IMR-90 (cell line): Measurements from ENCODE around the gene CACNA2D1. TPM values are rescaled to one million over a fixed set of nuclear protein-coding genes. Genes with fewer than 3 reads are reported as not detected.

Experiments used
- ATAC-seq: fragments of 200-7000 bp; cut with Tn5 transposase; 2 replicates; pipeline ENCODE4 v1.9.1; 2020; ENCODE audit warnings: low read depth, mild to moderate bottlenecking, moderate library complexity
- BruUV-seq: library from RNA; stranded (reverse); fragments of 400-500 nt; replicated peaks from 2 replicates; lab custom pipeline; 2021; lab: Mats Ljungman, UMichigan
- CTCF ChIA-PET: fragments of 300-600 bp; formaldehyde crosslinking; extraction: SDS; loops from one replicate; lab custom pipeline; 2021; ENCODE audit warnings: antibody characterized with exemption; lab: Yijun Ruan, JAX
- POLR2A ChIA-PET: fragments of 300-600 bp; sonication (Branson Sonifier 250); formaldehyde crosslinking; loops from one replicate; lab custom pipeline; 2022; ENCODE audit warnings: antibody characterized with exemption; ENCODE audit not compliant: unreplicated experiment; lab: Charles Lee
- DNase-seq: peaks from one replicate; pipeline ENCODE4 v3.0.0; 2013
- H2AFZ ChIP-seq: replicated peaks from 2 replicates; pipeline ENCODE3; 2013; ENCODE audit warnings: low read length, mild to moderate bottlenecking; ENCODE audit not compliant: poor library complexity
- H2AK5ac ChIP-seq: 2 replicates; pipeline ENCODE4 v1.6.1; 2013; ENCODE audit warnings: low read depth, low read length, inconsistent platforms
- H2AK9ac ChIP-seq: replicated peaks from 2 replicates; pipeline ENCODE3; 2013; ENCODE audit warnings: mild to moderate bottlenecking, low read depth, low read length, moderate library complexity; ENCODE audit not compliant: poor library complexity
- H2BK120ac ChIP-seq: 2 replicates; pipeline ENCODE4 v1.6.1; 2013; ENCODE audit warnings: low read depth, low read length, inconsistent platforms
- H2BK15ac ChIP-seq: 3 replicates; pipeline ENCODE4 v1.6.1; 2013; ENCODE audit warnings: low read depth, low read length, inconsistent platforms
- H2BK20ac ChIP-seq: 2 replicates; pipeline ENCODE4 v1.6.1; 2013; ENCODE audit warnings: low read depth, mild to moderate bottlenecking, inconsistent platforms, low read length, moderate library complexity
- H2BK5ac ChIP-seq: 2 replicates; pipeline ENCODE4 v1.6.1; 2013; ENCODE audit warnings: mild to moderate bottlenecking, low read depth, low read length, inconsistent platforms; ENCODE audit not compliant: poor library complexity, severe bottlenecking
- H3K14ac ChIP-seq: replicated peaks from 2 replicates; pipeline ENCODE4 v1.6.1; 2013; ENCODE audit warnings: low read depth, low read length, inconsistent platforms
- H3K18ac ChIP-seq: 2 replicates; pipeline ENCODE4 v1.6.1; 2013; ENCODE audit warnings: low read depth, low read length, control low read depth
- H3K23ac ChIP-seq: 2 replicates; pipeline ENCODE4 v1.6.1; 2013; ENCODE audit warnings: low read depth, low read length, inconsistent platforms
- H3K27ac ChIP-seq: 2 replicates; pipeline ENCODE4 v1.5.1; 2013; ENCODE audit warnings: mild to moderate bottlenecking, control low read depth, low read length; ENCODE audit not compliant: insufficient read depth
- H3K27me3 ChIP-seq: 2 replicates; pipeline ENCODE4 v1.6.1; 2013; ENCODE audit warnings: low read length; ENCODE audit not compliant: control insufficient read depth, insufficient read depth
- H3K36me3 ChIP-seq: 2 replicates; pipeline ENCODE4 v1.6.1; 2013; ENCODE audit warnings: low read length, mixed read lengths; ENCODE audit not compliant: control insufficient read depth, insufficient read depth
- H3K4ac ChIP-seq: 2 replicates; pipeline ENCODE4 v1.6.1; 2013; ENCODE audit warnings: low read depth, low read length, inconsistent platforms
- H3K4me1 ChIP-seq: 2 replicates; pipeline ENCODE4 v1.6.1; 2013; ENCODE audit warnings: low read length, mixed read lengths; ENCODE audit not compliant: control insufficient read depth, insufficient read depth
- H3K4me2 ChIP-seq: 2 replicates; pipeline ENCODE4 v1.6.1; 2013; ENCODE audit warnings: low read depth, mild to moderate bottlenecking, control low read depth, low read length, moderate library complexity
- H3K4me3 ChIP-seq: 2 replicates; pipeline ENCODE4 v1.5.1; 2013; ENCODE audit warnings: low read depth, mild to moderate bottlenecking, control low read depth, low read length, moderate library complexity; ENCODE audit not compliant: insufficient read depth
- H3K56ac ChIP-seq: 2 replicates; pipeline ENCODE4 v1.6.1; 2013; ENCODE audit warnings: low read length, inconsistent platforms; ENCODE audit not compliant: insufficient read depth; ENCODE audit errors: extremely low read depth
- H3K79me1 ChIP-seq, 2 experiments: 2 replicates each; pipeline ENCODE4 v1.6.1; 2013; ENCODE audit warnings: low read length in 2 of 2, inconsistent platforms in 1 of 2, low read depth in 1 of 2
- H3K9ac ChIP-seq: 2 replicates; pipeline ENCODE4 v1.6.1; 2013; ENCODE audit warnings: low read depth, low read length, control low read depth
- H3K9me1 ChIP-seq: 2 replicates; pipeline ENCODE4 v1.6.1; 2013; ENCODE audit warnings: low read length, inconsistent platforms; ENCODE audit not compliant: insufficient read depth
- H3K9me3 ChIP-seq: 2 replicates; pipeline ENCODE4 v1.6.1; 2013; ENCODE audit warnings: low read length; ENCODE audit not compliant: control insufficient read depth, insufficient read depth
- H4K20me1 ChIP-seq: 2 replicates; pipeline ENCODE4 v1.6.1; 2013; ENCODE audit warnings: low read length, inconsistent platforms; ENCODE audit not compliant: insufficient read depth
- H4K5ac ChIP-seq: 2 replicates; pipeline ENCODE4 v1.6.1; 2013; ENCODE audit warnings: mild to moderate bottlenecking, low read depth, low read length, control low read depth
- H4K8ac ChIP-seq, 2 experiments: 2 replicates each; pipeline ENCODE4 v1.6.1; 2013; ENCODE audit warnings: low read depth in 2 of 2, low read length in 2 of 2, control low read depth in 1 of 2, inconsistent platforms in 1 of 2
- H4K91ac ChIP-seq: 2 replicates; pipeline ENCODE4 v1.6.1; 2013; ENCODE audit warnings: low read depth, low read length, inconsistent platforms; ENCODE audit not compliant: insufficient read depth
- BHLHE40 ChIP-seq: fragments of 150-350 bp; IDR thresholded peaks from 2 replicates; pipeline ENCODE4 v1.6.1; 2016; ENCODE audit warnings: mild to moderate bottlenecking, low read depth, low read length
- CEBPB ChIP-seq: IDR thresholded peaks from 2 replicates; pipeline ENCODE4 v1.6.1; 2012; ENCODE audit warnings: low read depth, low read length, improper control_type of control experiment
- CHD1 ChIP-seq: IDR thresholded peaks from 2 replicates; pipeline ENCODE4 v1.6.1; 2012; ENCODE audit warnings: low read depth, low read length, improper control_type of control experiment
- CTCF ChIP-seq: conservative IDR thresholded peaks from 2 replicates; pipeline ENCODE4 v1.5.1; 2012; ENCODE audit warnings: mild to moderate bottlenecking, low read depth, low read length, improper control_type of control experiment
- ELK1 ChIP-seq: fragments of 150-350 bp; IDR thresholded peaks from 2 replicates; pipeline ENCODE4 v1.6.1; 2016; ENCODE audit warnings: low read depth, mild to moderate bottlenecking, low read length, moderate library complexity, borderline replicate concordance
- FOS ChIP-seq: fragments of 150-350 bp; IDR thresholded peaks from 2 replicates; pipeline ENCODE4 v1.6.1; 2016; ENCODE audit warnings: low read depth, low read length
- MAFK ChIP-seq: IDR thresholded peaks from 2 replicates; pipeline ENCODE4 v1.6.1; 2012; ENCODE audit warnings: low read depth, low read length, improper control_type of control experiment
- MAZ ChIP-seq: IDR thresholded peaks from 2 replicates; pipeline ENCODE4 v1.6.1; 2012; ENCODE audit warnings: low read depth, mild to moderate bottlenecking, low read length, improper control_type of control experiment, moderate library complexity, borderline replicate concordance
- MXI1 ChIP-seq: IDR thresholded peaks from 2 replicates; pipeline ENCODE4 v1.6.1; 2012; ENCODE audit warnings: low read depth, mild to moderate bottlenecking, low read length, moderate library complexity, borderline replicate concordance
- NFE2L2 ChIP-seq: fragments of 150-350 bp; IDR thresholded peaks from 2 replicates; pipeline ENCODE4 v1.6.1; 2016; ENCODE audit warnings: low read depth, mild to moderate bottlenecking, low read length
- POLR2A ChIP-seq: IDR thresholded peaks from 2 replicates; pipeline ENCODE4 v1.6.1; 2012; ENCODE audit warnings: mild to moderate bottlenecking, low read depth, low read length
- RAD21 ChIP-seq: IDR thresholded peaks from 2 replicates; pipeline ENCODE4 v1.6.1; 2012; ENCODE audit warnings: low read length, improper control_type of control experiment
- RCOR1 ChIP-seq: IDR thresholded peaks from 2 replicates; pipeline ENCODE4 v1.6.1; 2012; ENCODE audit warnings: mild to moderate bottlenecking, low read length, improper control_type of control experiment; ENCODE audit not compliant: insufficient replicate concordance
- RFX5 ChIP-seq: IDR thresholded peaks from 2 replicates; pipeline ENCODE4 v1.8.0; 2012; ENCODE audit warnings: low read depth, mild to moderate bottlenecking, low read length, moderate library complexity
- SMC3 ChIP-seq: fragments of 150-350 bp; IDR thresholded peaks from 2 replicates; pipeline ENCODE4 v1.6.1; 2016; ENCODE audit warnings: low read depth, mild to moderate bottlenecking, antibody characterized with exemption, low read length, moderate library complexity
- dilution Hi-C: fragments of 300-500 bp; cut with HindIII; formaldehyde crosslinking; loops from one replicate; pipeline ENCODE4 v1.14.3; 2018; ENCODE audit warnings: low sequenced_read_pairs; ENCODE audit not compliant: unreplicated experiment
- in situ Hi-C: fragments of 300-500 bp; cut with MboI; formaldehyde crosslinking; loops from 3 replicates; pipeline ENCODE4 v1.14.3; 2019; ENCODE audit warnings: low sequenced_read_pairs, inconsistent platforms, mixed read lengths
- intact Hi-C: fragments of 100-400 bp; cut with micrococcal nuclease; formaldehyde crosslinking; loops from 2 replicates; pipeline ENCODE4 v1.10.0; 2022
- polyA plus RNA-seq, 3 experiments: library from polyadenylated mRNA; depleted of rRNA; stranded (reverse); fragments of >200 nt; gene quantifications; 2 replicates each; pipeline ENCODE4 v1.2.3, GENCODE V29; 2012; ENCODE audit warnings: low replicate concordance in 1 of 3
- total RNA-seq: library from RNA; depleted of rRNA; stranded (reverse); fragments of >200 nt; gene quantifications from 2 replicates; pipeline ENCODE4 v1.2.3, GENCODE V29; 2012
- TF ChIP-seq, protein P1 (sequence below): fragments of 150-350 bp; IDR thresholded peaks from 2 replicates; pipeline ENCODE4 v1.6.1; 2017; ENCODE audit warnings: mild to moderate bottlenecking, antibody characterized with exemption, low read length, low read depth

The CACNA2D1 gene
- total and polyA plus RNA-seq, 2 of the 4 experiments (the other 2 are of a cell fraction): 5.8 to 21.9 TPM

GRCh38 chr7:82129091-82129490, 314.5 kb downstream of the CACNA2D1 start:
- H2BK15ac ChIP-seq: no peak overlapping the region
- no peak overlapping the region for H3K4me2 ChIP-seq
- BruUV-seq: no TSS peak
- H2BK20ac ChIP-seq: no peak overlapping the region
- H2AK9ac ChIP-seq: no peak overlapping the region
- no peak overlapping the region for H3K9ac ChIP-seq
- no peaks in the 10 kb centered on the region; a peak in 2 of 4 replicates for H3K79me1 ChIP-seq
- H3K23ac ChIP-seq: no peak overlapping the region
- H4K8ac ChIP-seq: no peak overlapping the region
- ATAC-seq (no peak), DNase-seq (no peak)
- no peak overlapping the region for H4K91ac ChIP-seq
- CTCF ChIA-PET: no interaction called here
- POLR2A ChIA-PET: no interaction called here
- H3K4ac ChIP-seq: no peak overlapping the region
- in situ Hi-C loops: no loop called here
- H3K27me3 ChIP-seq: no peaks in the 10 kb centered on the region
- H2BK5ac ChIP-seq: no peak overlapping the region
- no peak overlapping the region for H3K18ac ChIP-seq
- TF ChIP-seq MXI1 (no peak), POLR2A (no peak), ELK1 (no peak), SMC3 (no peak), FOS (no peak), CTCF (no peak), BHLHE40 (no peak), RCOR1 (no peak), NFE2L2 (no peak), CHD1 (no peak), RFX5 (no peak), MAFK (no peak), MAZ (no peak), CEBPB (no peak), RAD21 (no peak)
- TF ChIP-seq, protein P1, sequence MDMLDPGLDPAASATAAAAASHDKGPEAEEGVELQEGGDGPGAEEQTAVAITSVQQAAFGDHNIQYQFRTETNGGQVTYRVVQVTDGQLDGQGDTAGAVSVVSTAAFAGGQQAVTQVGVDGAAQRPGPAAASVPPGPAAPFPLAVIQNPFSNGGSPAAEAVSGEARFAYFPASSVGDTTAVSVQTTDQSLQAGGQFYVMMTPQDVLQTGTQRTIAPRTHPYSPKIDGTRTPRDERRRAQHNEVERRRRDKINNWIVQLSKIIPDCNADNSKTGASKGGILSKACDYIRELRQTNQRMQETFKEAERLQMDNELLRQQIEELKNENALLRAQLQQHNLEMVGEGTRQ: no peak
- no peak overlapping the region for H3K14ac ChIP-seq
- no peak overlapping the region for H2BK120ac ChIP-seq
- H3K56ac ChIP-seq: no peak overlapping the region
- peaks cover 3% of the 10 kb centered on the region; the same call in 1 of the 2 replicates for H3K9me1 ChIP-seq
- H3K27ac ChIP-seq: no peak overlapping the region
- dilution Hi-C loops: no loop called here
- peaks cover 4% of the 10 kb centered on the region for H3K9me3 ChIP-seq
- no peak overlapping the region for H4K5ac ChIP-seq
- intact Hi-C loops: no loop called here
- H3K4me1 ChIP-seq: no peaks in the 10 kb centered on the region
- no peak overlapping the region for H2AFZ ChIP-seq
- no peak overlapping the region for H3K4me3 ChIP-seq
- H4K20me1 ChIP-seq: no peaks in the 10 kb centered on the region
- peaks cover 2% of the 10 kb centered on the region; the same call in 1 of the 2 replicates for H3K36me3 ChIP-seq
- no peak overlapping the region for H2AK5ac ChIP-seq
